Astrocyte (in vitro differentiated cells and primary cell): ENCODE measurements around the gene ZBTB7C.

Experiments
- EZH2 ChIP-seq: IDR thresholded peaks from 2 replicates; pipeline ENCODE4 v1.6.1; 2012; ENCODE audit warnings: mild to moderate bottlenecking, low read length, inconsistent platforms; ENCODE audit not compliant: insufficient read depth
- TF ChIP-seq, protein P1 (sequence below): IDR thresholded peaks from 2 replicates; pipeline ENCODE4 v1.5.1; 2011; ENCODE audit warnings: low read depth, mild to moderate bottlenecking, inconsistent platforms, low read length, moderate library complexity; ENCODE audit not compliant: insufficient read depth

DNA sequence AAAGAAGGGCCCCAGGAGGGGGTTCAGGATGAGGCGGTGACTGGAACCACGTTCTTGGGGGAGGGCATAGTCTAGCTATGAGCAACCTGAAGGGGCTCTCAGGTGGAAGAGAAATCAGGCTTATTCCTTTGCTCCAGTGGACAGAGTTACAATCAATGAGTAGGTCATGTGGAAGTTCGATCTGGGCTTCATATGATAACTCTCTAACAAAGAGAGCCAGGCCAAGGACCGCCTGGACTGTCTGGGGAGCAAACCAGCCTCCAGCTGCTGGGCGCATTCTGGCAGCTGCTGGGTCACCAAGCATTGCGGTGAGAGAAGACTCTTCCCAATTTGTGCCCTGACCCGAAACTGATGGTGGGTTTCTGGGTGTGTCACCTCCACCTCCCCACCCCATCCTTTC is 298.4 kb downstream of the ZBTB7C start:
- TF ChIP-seq, protein P1, sequence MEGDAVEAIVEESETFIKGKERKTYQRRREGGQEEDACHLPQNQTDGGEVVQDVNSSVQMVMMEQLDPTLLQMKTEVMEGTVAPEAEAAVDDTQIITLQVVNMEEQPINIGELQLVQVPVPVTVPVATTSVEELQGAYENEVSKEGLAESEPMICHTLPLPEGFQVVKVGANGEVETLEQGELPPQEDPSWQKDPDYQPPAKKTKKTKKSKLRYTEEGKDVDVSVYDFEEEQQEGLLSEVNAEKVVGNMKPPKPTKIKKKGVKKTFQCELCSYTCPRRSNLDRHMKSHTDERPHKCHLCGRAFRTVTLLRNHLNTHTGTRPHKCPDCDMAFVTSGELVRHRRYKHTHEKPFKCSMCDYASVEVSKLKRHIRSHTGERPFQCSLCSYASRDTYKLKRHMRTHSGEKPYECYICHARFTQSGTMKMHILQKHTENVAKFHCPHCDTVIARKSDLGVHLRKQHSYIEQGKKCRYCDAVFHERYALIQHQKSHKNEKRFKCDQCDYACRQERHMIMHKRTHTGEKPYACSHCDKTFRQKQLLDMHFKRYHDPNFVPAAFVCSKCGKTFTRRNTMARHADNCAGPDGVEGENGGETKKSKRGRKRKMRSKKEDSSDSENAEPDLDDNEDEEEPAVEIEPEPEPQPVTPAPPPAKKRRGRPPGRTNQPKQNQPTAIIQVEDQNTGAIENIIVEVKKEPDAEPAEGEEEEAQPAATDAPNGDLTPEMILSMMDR, result no peak
- TF ChIP-seq EZH2, result no peak
